Measurements from ENCODE around the gene DHX38. TPM values are rescaled to one million over a fixed set of nuclear protein-coding genes. Genes with fewer than 3 reads are reported as not detected.

The DHX38 gene
- total RNA-seq, 3 donors from 2014 or later = 56.0 to 75.9 (median 62.7) TPM

DNA sequence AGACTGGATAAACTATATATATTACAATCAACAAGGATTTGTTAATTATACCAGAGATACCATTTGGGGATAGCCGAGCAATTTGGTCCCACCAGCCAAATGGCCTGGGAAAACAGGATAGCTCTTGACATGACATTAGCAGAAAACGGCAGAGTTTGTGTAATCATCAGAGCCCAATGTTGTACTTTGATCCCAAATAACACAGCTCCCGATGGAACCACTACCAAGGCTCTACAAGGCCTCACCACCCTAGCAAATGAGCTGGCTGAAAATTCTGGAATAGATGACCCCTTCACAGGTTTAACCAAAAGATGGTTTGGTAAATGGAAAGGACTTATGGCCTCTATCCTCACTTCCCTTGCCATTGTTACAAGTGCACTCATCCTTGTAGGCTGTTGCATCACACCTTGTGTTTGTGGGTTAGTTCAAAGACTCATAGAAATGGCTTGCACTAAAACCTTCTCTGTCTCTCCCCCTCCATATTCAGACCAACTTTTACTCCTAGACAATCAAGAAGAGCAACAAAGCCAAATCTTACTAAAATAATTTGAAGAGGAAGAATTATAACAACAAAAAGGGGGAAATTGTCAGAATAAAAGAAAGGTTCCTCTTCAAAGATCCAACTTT lies 9.8 kb upstream of the DHX38 start:
- no peaks in the 10 kb centered on the region for H3K36me3 ChIP-seq (ENCODE audit: low read depth)
- DNase-seq (no peak), ATAC-seq (no peak)
- peaks cover 8% of the 10 kb centered on the region for H3K9me3 ChIP-seq
- TF ChIP-seq CTCF (IDR thresholded peaks at IDR 0.05) = no peak
- intact Hi-C loops (cut with DNase I, micrococcal nuclease) = no loop called here
- no peaks in the 10 kb centered on the region for H3K4me1 ChIP-seq (ENCODE audit: low read depth)
- H3K4me3 ChIP-seq = no peak overlapping the region

DNA sequence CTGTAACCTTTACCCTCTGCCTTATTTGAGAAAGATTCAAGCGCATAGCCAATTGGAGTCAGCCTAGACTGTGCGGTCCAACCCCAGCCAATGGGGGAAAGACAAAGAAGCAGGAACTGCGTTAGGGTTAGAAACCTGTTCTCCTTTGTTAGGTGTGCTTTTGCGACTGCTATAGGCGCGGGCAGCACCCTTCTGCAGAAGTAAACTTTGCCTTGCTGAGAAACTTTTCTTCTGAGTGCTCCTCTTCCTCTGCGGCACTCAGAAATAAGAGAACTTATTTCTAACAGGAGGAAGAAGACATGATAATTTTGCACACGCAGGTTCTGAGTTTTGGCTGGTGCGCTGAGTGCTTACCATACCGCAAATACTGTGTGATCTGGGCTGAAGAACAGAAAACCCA lies 9.2 kb upstream of the DHX38 start:
- no peaks in the 10 kb centered on the region for H3K4me1 ChIP-seq (ENCODE audit: low read depth)
- H3K9me3 ChIP-seq = peaks cover 8% of the 10 kb centered on the region
- ATAC-seq (no peak), DNase-seq (no peak)
- intact Hi-C loops (cut with DNase I, micrococcal nuclease) = no loop called here
- H3K4me3 ChIP-seq = no peak overlapping the region
- TF ChIP-seq CTCF (IDR thresholded peaks at IDR 0.05) = no peak
- no peaks in the 10 kb centered on the region for H3K36me3 ChIP-seq (ENCODE audit: low read depth)

GRCh38 chr16:72085002-72085401 lies 8.6 kb upstream of the DHX38 start:
- peaks cover 8% of the 10 kb centered on the region for H3K9me3 ChIP-seq
- DNase-seq (no peak), ATAC-seq (no peak)
- intact Hi-C loops (cut with DNase I, micrococcal nuclease) = no loop called here
- H3K4me1 ChIP-seq (ENCODE audit: low read depth) = no peaks in the 10 kb centered on the region
- no peak overlapping the region for H3K4me3 ChIP-seq
- TF ChIP-seq CTCF (IDR thresholded peaks at IDR 0.05) = no peak
- peaks cover 4% of the 10 kb centered on the region for H3K36me3 ChIP-seq (ENCODE audit: low read depth)

- Histone ChIP-seq H3K36me3 (ENCODE audit: low read depth) (peaks cover 5% of the 10 kb centered on the region), H3K4me1 (ENCODE audit: low read depth) (peaks cover 26% of the 10 kb centered on the region), H3K4me3 (no peak overlapping the region), H3K9me3 (no peaks in the 10 kb centered on the region)
- no peak for ATAC-seq
- no peak for TF ChIP-seq CTCF (IDR thresholded peaks at IDR 0.05)
- no peak for DNase-seq
- intact Hi-C loops (cut with DNase I, micrococcal nuclease) = no loop called here
Observed at GRCh38 chr16:72091217-72091616, 2.4 kb upstream of the DHX38 start.

DNA sequence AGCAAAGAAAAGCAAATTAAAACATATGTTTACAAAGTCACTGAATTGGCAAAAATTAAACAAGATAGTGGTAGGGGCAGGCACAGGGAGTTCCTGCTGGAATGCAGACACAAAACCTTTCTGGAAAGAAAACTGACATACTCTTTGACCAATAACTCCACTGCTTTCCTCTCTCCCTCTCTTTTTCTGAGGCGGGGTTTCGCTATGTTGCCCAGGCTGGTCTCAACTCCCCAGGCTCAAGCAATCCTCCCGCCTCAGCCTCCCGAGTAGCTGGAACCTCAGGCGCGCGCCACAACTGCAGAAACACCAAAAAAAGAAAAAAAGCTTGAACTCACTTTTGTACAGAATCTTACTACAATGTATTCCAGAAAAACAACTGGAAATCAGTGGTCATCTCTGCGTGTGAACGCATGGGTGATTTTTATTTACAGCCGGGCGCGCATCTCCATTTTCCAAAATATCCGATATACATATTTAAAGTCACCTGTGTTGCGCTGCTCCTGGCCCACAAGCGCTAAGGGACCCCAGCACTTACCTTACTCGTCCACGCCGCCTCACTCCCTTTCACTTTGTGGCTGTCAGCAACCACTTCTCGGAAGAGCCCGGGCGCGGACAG lies 707 bp upstream of the DHX38 start:
- DNase-seq (peak in 1 of 3 donors; percentile 12), ATAC-seq (peak; percentile 43)
- Histone ChIP-seq H3K9me3 (no peaks in the 10 kb centered on the region), H3K4me1 (ENCODE audit: low read depth) (peaks cover 26% of the 10 kb centered on the region), H3K36me3 (ENCODE audit: low read depth) (peaks cover 5% of the 10 kb centered on the region), H3K4me3 (peak overlapping the region; percentile 60)
- TF ChIP-seq CTCF (IDR thresholded peaks at IDR 0.05) = no peak
- intact Hi-C loops (cut with DNase I, micrococcal nuclease) = no loop called here
